ENCODE measurements around the gene DPF3.

DPF3 gene

GRCh38 chr14:72598306-72598705 is 295.6 kb downstream of the DPF3 start:
- no peak overlapping the region for H3K4me3 ChIP-seq (ENCODE audit: control insufficient read depth, low read depth, low read length)
- DNase-seq (ENCODE audit: low read depth) = no peak
- no peak for TF ChIP-seq CTCF (IDR thresholded peaks at IDR 0.05; ENCODE audit: control insufficient read depth, insufficient read depth, low read depth, low read length, missing control alignments)

GRCh38 chr14:72597252-72598233 is 296.4 kb downstream of the DPF3 start:
- no peak for TF ChIP-seq CTCF (IDR thresholded peaks at IDR 0.05; ENCODE audit: control insufficient read depth, insufficient read depth, low read depth, low read length, missing control alignments)

GRCh38 chr14:72595152-72595862 is 298.6 kb downstream of the DPF3 start:
- no peak overlapping the region for H3K4me3 ChIP-seq (ENCODE audit: control insufficient read depth, low read depth, low read length)
- no peak for DNase-seq (ENCODE audit: low read depth)
- no peak for TF ChIP-seq CTCF (IDR thresholded peaks at IDR 0.05; ENCODE audit: control insufficient read depth, insufficient read depth, low read depth, low read length, missing control alignments)

More at GRCh38 chr14:72597252-72598233, 296.4 kb downstream of the DPF3 start:
- DNase-seq (ENCODE audit: low read depth) = no peak
- no peak overlapping the region for H3K4me3 ChIP-seq (ENCODE audit: control insufficient read depth, low read depth, low read length)

- no peak overlapping the region for H3K4me3 ChIP-seq (ENCODE audit: control insufficient read depth, low read depth, low read length)
- no peak for DNase-seq (ENCODE audit: low read depth)
- TF ChIP-seq CTCF (IDR thresholded peaks at IDR 0.05; ENCODE audit: control insufficient read depth, insufficient read depth, low read depth, low read length, missing control alignments) = no peak
Observed at GRCh38 chr14:72594099-72594901, 299.6 kb downstream of the DPF3 start.

GRCh38 chr14:72591391-72591790 is 302.5 kb downstream of the DPF3 start:
- no peak overlapping the region for H3K4me3 ChIP-seq (ENCODE audit: control insufficient read depth, low read depth, low read length)
- DNase-seq (ENCODE audit: low read depth) = no peak
- no peak for TF ChIP-seq CTCF (IDR thresholded peaks at IDR 0.05; ENCODE audit: control insufficient read depth, insufficient read depth, low read depth, low read length, missing control alignments)

GRCh38 chr14:72590577-72590976 is 303.3 kb downstream of the DPF3 start:
- H3K4me3 ChIP-seq (ENCODE audit: control insufficient read depth, low read depth, low read length) = no peak overlapping the region
- TF ChIP-seq CTCF (IDR thresholded peaks at IDR 0.05; ENCODE audit: control insufficient read depth, insufficient read depth, low read depth, low read length, missing control alignments) = no peak
- no peak for DNase-seq (ENCODE audit: low read depth)

Data from AG09309 (cell line).